GM19395 (cell line): Measurements from ENCODE around the gene KRT5.
"Not testable (repeated sequence)": the region's sequence is repeated elsewhere in the genome, so short reads cannot be mapped to it uniquely, and the experiment has no call there.

Experiments
- ATAC-seq: cut with Tn5 transposase; IDR thresholded peaks from one replicate; pipeline ENCODE4 v1.9.1; 2021; ENCODE audit warnings: mild to moderate bottlenecking, moderate library complexity; ENCODE audit not compliant: unreplicated experiment

Gene KRT5

GRCh38 chr12:52497975-52498374 lies 22.2 kb downstream of the KRT5 start:
- ATAC-seq, result no peak

- no peak for ATAC-seq
Observed at GRCh38 chr12:52496590-52497071, 23.6 kb downstream of the KRT5 start.

GRCh38 chr12:52496054-52496453 lies 24.1 kb downstream of the KRT5 start:
- ATAC-seq, result no peak

GRCh38 chr12:52495389-52495788 lies 24.8 kb downstream of the KRT5 start:
- ATAC-seq, result no peak

GRCh38 chr12:52494518-52494917 lies 25.7 kb downstream of the KRT5 start:
- ATAC-seq, result no peak

GRCh38 chr12:52494100-52494499 lies 26.1 kb downstream of the KRT5 start:
- ATAC-seq, result no peak

GRCh38 chr12:52493172-52493571 lies 27.0 kb downstream of the KRT5 start, which contains the start of gene KRT6A:
KRT6A (minus strand) TSS chr12:52493257; CDS start chr12:52493188, 69 bp downstream.
- no peak for ATAC-seq

GRCh38 chr12:52492405-52492804 lies 27.8 kb downstream of the KRT5 start:
- ATAC-seq, result not testable (repeated sequence)

GRCh38 chr12:52491495-52491894 lies 28.7 kb downstream of the KRT5 start:
- ATAC-seq, result not testable (repeated sequence)

GRCh38 chr12:52488736-52489135 lies 31.5 kb downstream of the KRT5 start:
- no peak for ATAC-seq

GRCh38 chr12:52487744-52488443 lies 32.3 kb downstream of the KRT5 start:
- not testable (repeated sequence) for ATAC-seq

- ATAC-seq, result no peak
Observed at GRCh38 chr12:52487211-52487610, 33.0 kb downstream of the KRT5 start.

GRCh38 chr12:52486166-52487105 lies 33.8 kb downstream of the KRT5 start:
- ATAC-seq, result no peak

- ATAC-seq, result no peak
Observed at GRCh38 chr12:52480073-52480472, 40.1 kb downstream of the KRT5 start.

- no peak for ATAC-seq
Observed at GRCh38 chr12:52477651-52478050, 42.5 kb downstream of the KRT5 start.

- no peak for ATAC-seq
Observed at GRCh38 chr12:52474212-52474611, 46.0 kb downstream of the KRT5 start.

- ATAC-seq, result no peak
Observed at GRCh38 chr12:52473768-52474167, 46.4 kb downstream of the KRT5 start, which contains the start of gene KRT6C. KRT6C (minus strand) TSS chr12:52473805; CDS start chr12:52473737, 68 bp downstream.

- ATAC-seq, result no peak
Observed at GRCh38 chr12:52469853-52470252, 50.3 kb downstream of the KRT5 start.

GRCh38 chr12:52464897-52465296 lies 55.3 kb downstream of the KRT5 start:
- no peak for ATAC-seq
